Measurements from ENCODE around the gene ZNF236. TPM values are rescaled to one million over a fixed set of nuclear protein-coding genes. Genes with fewer than 3 reads are reported as not detected.

ZNF236 gene
- total and polyA plus RNA-seq, 2 of the 8 experiments (the other 6 are each of a cell fraction or from before 2014, with no cell fraction given) = 6.7 to 14.5 TPM

DNA sequence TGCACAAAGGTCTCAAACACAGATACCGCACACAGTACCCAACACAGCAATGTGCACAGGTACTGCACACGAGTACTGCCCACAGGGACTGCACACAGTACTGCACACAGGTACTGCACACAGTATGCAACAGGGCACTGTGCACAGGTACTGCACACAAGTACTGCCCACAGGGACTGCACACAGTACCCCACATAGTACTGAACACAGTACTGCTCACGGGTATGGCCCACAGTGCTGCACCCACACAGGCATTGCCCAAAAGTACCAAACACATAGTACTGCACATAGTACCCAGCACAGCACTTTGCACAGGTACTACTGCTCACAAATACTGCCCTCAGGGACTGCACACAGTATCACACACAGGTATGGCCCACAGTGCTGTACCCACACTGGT is 73.1 kb downstream of the ZNF236 start:
- Histone ChIP-seq H3K23ac (ENCODE audit: insufficient read length) (no peak overlapping the region), H3K79me1 (ENCODE audit: low read depth, low read length) (no peaks in the 10 kb centered on the region), H2BK120ac (replicated peaks; ENCODE audit: low read depth, low read length) (no peak overlapping the region), H3K79me2 (ENCODE audit: control insufficient read depth in 1 of 2, insufficient read depth in 2 of 2, low read length in 2 of 2) (no peaks in the 10 kb centered on the region), H2AK5ac (ENCODE audit: low read depth, low read length) (no peak overlapping the region), H3K27ac (ENCODE audit: low read depth, low read length) (no peak overlapping the region), H4K91ac (replicated peaks; ENCODE audit: insufficient read length, low read length) (no peak overlapping the region), H2BK15ac (ENCODE audit: low read length) (no peak overlapping the region), H2BK20ac (ENCODE audit: low read length) (no peak overlapping the region), H2AFZ (ENCODE audit: low read length) (no peak overlapping the region), H3K4me3 (ENCODE audit: extremely low read depth in 1 of 4, insufficient read depth in 2 of 4, low read depth in 3 of 4, low read length in 4 of 4) (no peak overlapping the region), H3K56ac (replicated peaks; ENCODE audit: insufficient read length, low read depth, low read length) (no peak overlapping the region), H2BK5ac (ENCODE audit: low read depth, low read length) (no peak overlapping the region), H3K14ac (ENCODE audit: insufficient read length) (no peak overlapping the region), H4K20me1 (replicated peaks in 1 of 2; ENCODE audit: control insufficient read depth in 1 of 2, insufficient read depth in 2 of 2, low read length in 2 of 2) (peaks cover 0 to 7% of the 10 kb centered on the region in 2 experiments), H3K9me3 (ENCODE audit: insufficient read depth in 2 of 2, low read depth in 1 of 2, low read length in 1 of 2) (peaks cover 11 to 17% of the 10 kb centered on the region in 2 experiments; a peak in 3 of 4 replicates), H3K27me3 (replicated peaks in 1 of 4; ENCODE audit: control insufficient read depth in 3 of 4, extremely low read depth in 1 of 4, insufficient read depth in 3 of 4, low read length in 3 of 4) (no peaks in the 10 kb centered on the region), H3K9ac (replicated peaks in 1 of 4; ENCODE audit: extremely low read depth in 1 of 4, low read depth in 3 of 4, low read length in 3 of 4) (no peak overlapping the region), H3K18ac (ENCODE audit: extremely low read depth, low read length) (no peak overlapping the region), H3K4me1 (replicated peaks in 1 of 4; ENCODE audit: control insufficient read depth in 3 of 4, insufficient read depth in 4 of 4, low read length in 3 of 4) (no peaks in the 10 kb centered on the region), H3K23me2 (ENCODE audit: low read depth, low read length) (no peaks in the 10 kb centered on the region), H4K8ac (ENCODE audit: extremely low read depth, insufficient read depth, low read length) (no peak overlapping the region), H3K4ac (replicated peaks; ENCODE audit: insufficient read length, low read depth, low read length) (no peak overlapping the region), H4K5ac (ENCODE audit: insufficient read length, low read depth, low read length) (no peak overlapping the region), H3K36me3 (ENCODE audit: control insufficient read depth in 2 of 4, insufficient read depth in 4 of 4, low read length in 3 of 4) (peaks cover 20 to 42% (median 33%) of the 10 kb centered on the region in 4 experiments; a peak in 7 of 8 replicates), H2BK12ac (ENCODE audit: low read depth, low read length) (no peak overlapping the region), H3K4me2 (ENCODE audit: insufficient read depth in 1 of 2, low read depth in 2 of 2, low read length in 2 of 2) (no peak overlapping the region)
- CTCF ChIA-PET (ENCODE audit: partially characterized antibody) = interaction anchor here (1.3 kb wide), 1 partner anchor 21 kb away, joined by 4 read pairs; no protein-coding TSS in a partner anchor
- POLR2A ChIA-PET (ENCODE audit: partially characterized antibody) = no interaction called here
- TF ChIP-seq TBP (IDR thresholded peaks at IDR 0.05; ENCODE audit: low read depth, low read length) (no peak), BCL11A (IDR thresholded peaks at IDR 0.05; ENCODE audit: low read depth in 2 of 2, low read length in 2 of 2) (no peak), NRF1 (IDR thresholded peaks at IDR 0.05; ENCODE audit: low read depth, low read length) (no peak)
- FAIRE-seq = no peak
- WGBS, 2 experiments (ENCODE audit: extremely low coverage in 1 of 2, insufficient coverage in 1 of 2, insufficient read length in 1 of 2, insufficient replicate concordance in 2 of 2, low coverage in 1 of 2, low lambda C conversion rate in 2 of 2, missing lambda C conversion rate in 1 of 2) = 93% methylated on average over 3 of the region's 3 CpGs; no CpG with 5 or more reads in 1 of the 2 experiments
- DNase-seq (ENCODE audit: low read depth in 1 of 2, low spot score in 2 of 2) = no peak

Measured in H1 (cell line).